ENCODE measurements around the gene NEK4. TPM values are rescaled to one million over a fixed set of nuclear protein-coding genes. Genes with fewer than 3 reads are reported as not detected.

The NEK4 gene
- polyA plus RNA-seq, 1 of the 3 experiments (the other 2 are of a cell fraction), result 8.8 TPM

DNA sequence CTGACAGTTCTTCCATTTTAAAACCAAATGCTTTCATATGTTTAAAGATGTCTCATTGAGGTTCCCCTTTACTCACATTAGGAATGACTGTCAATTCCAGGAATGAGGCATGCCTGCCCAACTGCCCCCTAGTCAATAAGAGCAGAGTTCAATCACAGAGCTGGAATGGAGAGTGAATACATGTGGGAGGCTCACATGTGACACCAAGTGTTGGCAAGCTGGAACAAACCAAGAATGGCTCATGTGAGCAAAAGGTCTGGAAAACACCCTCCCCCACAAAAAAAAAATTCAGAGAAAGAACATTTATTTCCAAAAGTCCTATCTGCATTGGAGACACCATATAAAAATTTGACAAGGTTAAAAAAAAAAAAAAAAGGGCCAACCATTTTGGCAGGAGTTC is 88.7 kb downstream of the NEK4 start (continued):
- TF ChIP-seq TEAD4 (IDR thresholded peaks at IDR 0.05; ENCODE audit: borderline replicate concordance, insufficient read depth), result no peak

- Histone ChIP-seq H3K9me3 (no peaks in the 10 kb centered on the region), H3K79me2 (ENCODE audit: insufficient read depth) (peaks cover 93% of the 10 kb centered on the region), H3K4me1 (ENCODE audit: control insufficient read depth in 1 of 2, insufficient read depth in 2 of 2, low read depth in 1 of 2, low read length in 1 of 2) (peaks cover 0 to 4% of the 10 kb centered on the region in 2 experiments; a peak in 1 of 4 replicates), H3K4me2 (no peak overlapping the region; the same call in 1 of the 2 replicates), H2AFZ (ENCODE audit: low read depth) (no peak overlapping the region), H3K36me3 (replicated peaks in 1 of 2; ENCODE audit: control insufficient read depth in 1 of 2, insufficient read depth in 2 of 2, low read length in 1 of 2) (peaks cover 38 to 41% of the 10 kb centered on the region in 2 experiments), H3F3A (replicated peaks; ENCODE audit: insufficient read depth) (peaks cover 5% of the 10 kb centered on the region), H3K4me3 (ENCODE audit: low read depth in 2 of 2, low read length in 1 of 2) (no peak overlapping the region), H3K27me3 (ENCODE audit: insufficient read depth) (no peaks in the 10 kb centered on the region), H3K27ac (ENCODE audit: low read depth in 2 of 2, low read length in 1 of 2) (peak overlapping the region; percentile 11 to 50; a peak in 2 of 4 replicates), H3K9me2 (no peaks in the 10 kb centered on the region), H3K9ac (0 out of 2 replicates have a peak overlapping the region, but pooled peaks have one; percentile 3), H4K20me1 (ENCODE audit: insufficient read depth) (no peaks in the 10 kb centered on the region)
- ChIA-PET CTCF (interaction anchor here (0.8 to 1.1 kb wide), 3 partner anchors 146 to 254 kb away, joined by 3 to 8 read pairs (median 3); no protein-coding TSS in a partner anchor), POLR2A (no interaction called here)
- 94% methylated on average over 3 of the region's 3 CpGs for WGBS (ENCODE audit: low lambda C conversion rate)
- TF ChIP-seq NRF1 (IDR thresholded peaks at IDR 0.05; ENCODE audit: low read depth, low read length) (no peak), MXI1 (IDR thresholded peaks at IDR 0.05; ENCODE audit: low read depth, low read length) (no peak), GABPA (IDR thresholded peaks at IDR 0.05; ENCODE audit: low read depth) (no peak), FOXJ3 (CRISPR knock-in tag; IDR thresholded peaks at IDR 0.05) (no peak), MEF2A (IDR thresholded peaks at IDR 0.05; ENCODE audit: borderline replicate concordance, low read depth) (no peak), RCOR1 (IDR thresholded peaks at IDR 0.05; ENCODE audit: low read length) (no peak), USF2 (IDR thresholded peaks at IDR 0.05; ENCODE audit: borderline replicate concordance, low read depth, low read length) (no peak), EP300 (IDR thresholded peaks at IDR 0.05; ENCODE audit: borderline replicate concordance in 1 of 2, low read depth in 1 of 2, low read length in 1 of 2) (no peak), YY1 (IDR thresholded peaks at IDR 0.05; ENCODE audit: low read depth) (no peak), TAF1 (IDR thresholded peaks at IDR 0.05; ENCODE audit: borderline replicate concordance, low read depth, low read length) (no peak), RFX5 (IDR thresholded peaks at IDR 0.05; ENCODE audit: low read length) (no peak), JUND (IDR thresholded peaks at IDR 0.05) (no peak), SMC3 (IDR thresholded peaks at IDR 0.05; ENCODE audit: low read depth, low read length) (no peak), CHD2 (IDR thresholded peaks at IDR 0.05; ENCODE audit: low read length, partially characterized antibody) (no peak), TEAD4 (IDR thresholded peaks at IDR 0.05; ENCODE audit: borderline replicate concordance, insufficient read depth) (no peak), CTCF (IDR thresholded peaks at IDR 0.05) (no peak), SIN3A (IDR thresholded peaks at IDR 0.05; ENCODE audit: borderline replicate concordance, low read depth, low read length) (no peak), IRF3 (IDR thresholded peaks at IDR 0.05; ENCODE audit: low read depth, low read length) (no peak)
- TF ChIP-seq, protein P1, sequence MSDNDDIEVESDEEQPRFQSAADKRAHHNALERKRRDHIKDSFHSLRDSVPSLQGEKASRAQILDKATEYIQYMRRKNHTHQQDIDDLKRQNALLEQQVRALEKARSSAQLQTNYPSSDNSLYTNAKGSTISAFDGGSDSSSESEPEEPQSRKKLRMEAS (IDR thresholded peaks at IDR 0.05; ENCODE audit: low read depth), result no peak
- DNase-seq, result no peak
These were observed 89.1 kb downstream of the NEK4 start for GRCh38 chr3:52681596-52681995.
